Upper lobe of right lung (tissue), 1 donor: ENCODE measurements around the gene LAMA5. TPM values are rescaled to one million over a fixed set of nuclear protein-coding genes. Genes with fewer than 3 reads are reported as not detected.

Experiments
- ATAC-seq: fragments of 200-7000 bp; cut with Tn5 transposase; one replicate; pipeline ENCODE4 v1.9.1; 2020; ENCODE audit warnings: mild to moderate bottlenecking, moderate library complexity
- DNase-seq: peaks from one replicate; pipeline ENCODE4 v3.0.0-alpha.2; 2020
- H3K27ac ChIP-seq: fragments of 200-600 bp; one replicate; pipeline ENCODE4 v1.8.0; 2022
- H3K27me3 ChIP-seq: fragments of 200-600 bp; one replicate; pipeline ENCODE4 v1.8.0; 2022; ENCODE audit warnings: mild to moderate bottlenecking
- H3K36me3 ChIP-seq: fragments of 200-600 bp; one replicate; pipeline ENCODE4 v1.8.0; 2022
- H3K4me1 ChIP-seq: fragments of 200-600 bp; one replicate; pipeline ENCODE4 v1.8.0; 2022
- H3K4me3 ChIP-seq: fragments of 200-600 bp; one replicate; pipeline ENCODE4 v1.8.0; 2022; ENCODE audit warnings: mild to moderate bottlenecking
- H3K9me3 ChIP-seq: fragments of 200-600 bp; one replicate; pipeline ENCODE4 v1.8.0; 2022
- CTCF ChIP-seq: fragments of 200-600 bp; IDR thresholded peaks from one replicate; pipeline ENCODE4 v1.8.0; 2022; ENCODE audit warnings: antibody characterized with exemption
- intact Hi-C: fragments of 100-400 bp; cut with DNase I; formaldehyde crosslinking; loops from one replicate; pipeline ENCODE4 v1.11.0; 2022
- total RNA-seq: library from RNA; stranded (reverse); fragmentation: NEBNext Ultra II Directional; extraction: Animal tissue kit (Norgen Biotek cat#: 25700); gene quantifications from one replicate; pipeline ENCODE4 v1.2.1, GENCODE V29; 2021
- donor health status: DM: no; HTN: yes; CAD: no; lungs with severe emphysema.

LAMA5 gene
- total RNA-seq, 1 donor from 2014 or later, result 279 TPM

GRCh38 chr20:62355878-62356588 lies 11.1 kb downstream of the LAMA5 start:
- no peak for TF ChIP-seq CTCF
- ATAC-seq (no peak), DNase-seq (no peak)
- intact Hi-C loops, result no loop called here
- Histone ChIP-seq H3K27ac (peak overlapping the region; percentile 83), H3K4me3 (peak overlapping the region; percentile 14), H3K9me3 (no peaks in the 10 kb centered on the region), H3K4me1 (peaks cover 64% of the 10 kb centered on the region), H3K27me3 (no peaks in the 10 kb centered on the region), H3K36me3 (peaks cover 8% of the 10 kb centered on the region)

DNA sequence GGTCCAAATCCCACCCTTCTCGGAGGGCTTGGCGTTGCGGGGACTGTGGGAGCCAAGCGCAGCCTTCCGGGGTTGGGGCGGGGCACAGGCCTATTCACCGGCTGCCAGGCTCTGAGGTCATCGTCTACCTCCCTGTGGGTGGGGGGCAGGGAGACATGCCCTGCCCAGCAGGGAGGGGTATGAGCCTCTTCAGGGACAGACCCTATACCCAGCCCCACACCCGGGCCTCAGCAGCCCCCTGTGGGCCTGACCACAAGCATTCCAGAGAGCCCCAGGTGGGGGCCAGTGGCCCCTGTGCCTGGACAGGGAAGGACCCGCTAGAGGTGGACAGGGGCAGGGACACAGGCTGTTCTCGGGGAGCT lies 11.6 kb downstream of the LAMA5 start:
- no peaks in the 10 kb centered on the region for H3K27me3 ChIP-seq
- peaks cover 11% of the 10 kb centered on the region for H3K36me3 ChIP-seq
- H3K27ac ChIP-seq, result peak overlapping the region; percentile 83
- no peak for TF ChIP-seq CTCF
- peaks cover 62% of the 10 kb centered on the region for H3K4me1 ChIP-seq
- H3K9me3 ChIP-seq, result no peaks in the 10 kb centered on the region
- no peak overlapping the region for H3K4me3 ChIP-seq
- intact Hi-C loops, result no loop called here
- ATAC-seq (peak; percentile 21), DNase-seq (no peak)

DNA sequence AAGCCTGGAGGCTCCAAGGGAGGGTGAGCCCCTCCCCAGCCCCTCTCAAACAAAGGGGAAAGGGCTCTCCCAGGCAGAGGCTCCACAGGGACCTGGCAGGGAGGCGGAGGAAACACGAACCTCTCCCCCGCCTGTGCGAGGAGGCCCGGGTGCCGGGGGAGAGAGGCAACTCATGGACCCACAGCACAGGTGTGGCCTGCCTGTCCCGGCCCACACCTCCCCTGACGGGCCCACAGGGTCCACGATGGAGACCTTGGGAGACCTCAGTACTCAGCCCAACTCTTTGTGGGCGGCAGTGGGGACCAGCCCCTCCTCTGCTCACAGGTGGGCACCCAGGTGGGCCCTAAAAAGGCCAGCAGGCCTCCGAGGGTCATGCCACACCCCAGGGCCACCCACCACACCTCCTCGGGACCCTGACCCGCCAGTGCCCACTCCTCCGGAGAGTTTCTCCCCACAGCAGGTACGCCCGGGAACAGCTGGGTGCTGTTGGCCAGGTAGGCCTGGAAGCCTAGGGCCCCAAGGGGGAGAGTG lies 12.2 kb downstream of the LAMA5 start:
- no peak for ATAC-seq
- no peak overlapping the region for H3K4me3 ChIP-seq
- H3K27me3 ChIP-seq, result no peaks in the 10 kb centered on the region
- no peak for TF ChIP-seq CTCF
- H3K27ac ChIP-seq, result peak overlapping the region; percentile 83
- DNase-seq, result no peak
- H3K4me1 ChIP-seq, result peaks cover 63% of the 10 kb centered on the region
- intact Hi-C loops, result no loop called here
- H3K36me3 ChIP-seq, result peaks cover 11% of the 10 kb centered on the region
- H3K9me3 ChIP-seq, result no peaks in the 10 kb centered on the region

GRCh38 chr20:62354031-62354808 lies 12.9 kb downstream of the LAMA5 start:
- Histone ChIP-seq H3K4me1 (peaks cover 58% of the 10 kb centered on the region), H3K9me3 (no peaks in the 10 kb centered on the region), H3K4me3 (no peak overlapping the region), H3K27me3 (no peaks in the 10 kb centered on the region), H3K27ac (peak overlapping the region; percentile 83), H3K36me3 (peaks cover 11% of the 10 kb centered on the region)
- ATAC-seq (no peak), DNase-seq (no peak)
- TF ChIP-seq CTCF, result no peak
- intact Hi-C loops, result no loop called here

DNA sequence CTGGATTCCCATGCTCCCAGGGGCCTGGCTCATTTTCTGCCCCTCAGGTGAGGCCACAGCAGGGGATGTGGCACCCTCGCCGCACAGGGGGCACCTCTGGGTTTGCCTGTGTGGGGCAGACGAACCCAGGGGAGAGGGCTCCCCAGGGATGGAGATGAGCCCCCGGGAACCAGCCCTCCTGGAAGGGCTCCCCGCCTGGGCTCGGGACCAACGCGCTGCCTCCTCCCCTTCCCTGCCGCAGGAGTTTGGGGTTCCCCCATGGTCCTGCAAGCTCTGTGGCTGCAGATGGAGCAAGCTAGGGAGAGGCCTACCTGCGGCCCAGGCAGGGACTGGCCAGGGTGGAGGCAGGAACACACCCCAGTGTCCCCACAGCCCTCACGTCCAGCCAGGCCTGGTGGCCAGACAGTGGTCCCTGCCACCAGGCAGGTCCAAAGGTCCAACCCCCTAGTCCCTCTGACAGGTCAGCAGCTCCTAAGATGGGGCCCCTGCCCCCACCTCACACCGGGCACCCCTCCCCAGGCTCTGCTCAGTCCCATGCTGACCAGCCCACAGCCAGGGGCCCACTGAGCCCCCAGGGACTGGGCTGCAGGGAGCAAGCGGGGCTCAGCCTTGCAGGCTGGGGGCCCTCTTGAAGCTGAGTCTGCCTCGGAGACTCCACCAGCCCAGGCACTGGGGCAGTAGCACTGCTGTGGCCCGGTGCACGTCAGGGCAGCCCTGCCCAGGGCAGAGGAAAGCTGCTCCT lies 13.7 kb downstream of the LAMA5 start:
- no peaks in the 10 kb centered on the region for H3K9me3 ChIP-seq
- no peak for DNase-seq
- H3K4me3 ChIP-seq, result no peak overlapping the region
- H3K27me3 ChIP-seq, result no peaks in the 10 kb centered on the region
- ATAC-seq, result no peak
- H3K4me1 ChIP-seq, result peaks cover 50% of the 10 kb centered on the region
- peaks cover 11% of the 10 kb centered on the region for H3K36me3 ChIP-seq
- intact Hi-C loops, result no loop called here
- peak overlapping the region; percentile 11 for H3K27ac ChIP-seq
- TF ChIP-seq CTCF, result no peak
